WERI-Rb-1 (cell line): ENCODE data around the gene SH3PXD2B.

Experiments used
- DNase-seq: peaks from one replicate; pipeline ENCODE4 v3.0.0-alpha.2; 2020
- H3K27ac ChIP-seq: fragments of 250-450 bp; sonication (Bioruptor Pico); 2 replicates; pipeline ENCODE4 v1.5.1; 2020; ENCODE audit warnings: mild to moderate bottlenecking, moderate library complexity
- H3K27me3 ChIP-seq: fragments of 250-450 bp; sonication (Bioruptor Pico); 2 replicates; pipeline ENCODE4 v1.5.1; 2021; ENCODE audit warnings: mild to moderate bottlenecking, low read depth, moderate library complexity; ENCODE audit not compliant: insufficient read depth, severe bottlenecking
- H3K36me3 ChIP-seq: fragments of 250-450 bp; sonication (Bioruptor Pico); 2 replicates; pipeline ENCODE4 v1.5.1; 2020; ENCODE audit warnings: mild to moderate bottlenecking, moderate library complexity
- H3K4me3 ChIP-seq: 2 replicates; pipeline ENCODE4 v1.5.1; 2011; ENCODE audit warnings: low read depth, mild to moderate bottlenecking, control low read depth, low read length
- H3K9me3 ChIP-seq: fragments of 250-450 bp; sonication (Bioruptor Pico); 2 replicates; pipeline ENCODE4 v1.5.1; 2021; ENCODE audit warnings: mild to moderate bottlenecking, moderate library complexity; ENCODE audit not compliant: severe bottlenecking
- TF ChIP-seq, protein P1 (sequence below): IDR thresholded peaks from 2 replicates; pipeline ENCODE4 v1.5.1; 2011; ENCODE audit warnings: low read depth, mild to moderate bottlenecking, control low read depth, inconsistent platforms, low read length

The SH3PXD2B gene

DNA sequence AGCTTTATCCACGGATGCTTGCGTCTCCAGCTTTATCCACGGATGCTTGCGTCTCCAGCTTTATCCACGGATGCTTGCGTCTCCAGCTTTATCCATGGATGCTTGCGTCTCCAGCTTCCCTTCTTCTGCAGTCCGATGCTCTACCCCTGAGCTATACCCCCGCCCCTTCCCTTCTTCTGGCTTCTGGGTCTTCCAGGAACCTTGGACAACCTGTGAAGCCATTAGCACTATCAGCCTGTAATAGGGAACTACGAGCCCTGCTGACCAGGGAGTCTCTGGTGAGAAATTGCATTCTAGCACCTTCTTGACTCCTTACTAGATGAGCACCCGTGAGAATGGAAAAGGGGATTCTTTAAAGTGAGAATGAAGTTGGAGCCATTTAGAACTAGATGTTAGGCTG lies 39.1 kb upstream of the SH3PXD2B start:
- H3K9me3 ChIP-seq, result no peaks in the 10 kb centered on the region
- no peak overlapping the region for H3K4me3 ChIP-seq
- H3K36me3 ChIP-seq, result no peaks in the 10 kb centered on the region
- no peak overlapping the region for H3K27ac ChIP-seq
- H3K27me3 ChIP-seq, result no peaks in the 10 kb centered on the region
- DNase-seq, result no peak
- TF ChIP-seq, protein P1, sequence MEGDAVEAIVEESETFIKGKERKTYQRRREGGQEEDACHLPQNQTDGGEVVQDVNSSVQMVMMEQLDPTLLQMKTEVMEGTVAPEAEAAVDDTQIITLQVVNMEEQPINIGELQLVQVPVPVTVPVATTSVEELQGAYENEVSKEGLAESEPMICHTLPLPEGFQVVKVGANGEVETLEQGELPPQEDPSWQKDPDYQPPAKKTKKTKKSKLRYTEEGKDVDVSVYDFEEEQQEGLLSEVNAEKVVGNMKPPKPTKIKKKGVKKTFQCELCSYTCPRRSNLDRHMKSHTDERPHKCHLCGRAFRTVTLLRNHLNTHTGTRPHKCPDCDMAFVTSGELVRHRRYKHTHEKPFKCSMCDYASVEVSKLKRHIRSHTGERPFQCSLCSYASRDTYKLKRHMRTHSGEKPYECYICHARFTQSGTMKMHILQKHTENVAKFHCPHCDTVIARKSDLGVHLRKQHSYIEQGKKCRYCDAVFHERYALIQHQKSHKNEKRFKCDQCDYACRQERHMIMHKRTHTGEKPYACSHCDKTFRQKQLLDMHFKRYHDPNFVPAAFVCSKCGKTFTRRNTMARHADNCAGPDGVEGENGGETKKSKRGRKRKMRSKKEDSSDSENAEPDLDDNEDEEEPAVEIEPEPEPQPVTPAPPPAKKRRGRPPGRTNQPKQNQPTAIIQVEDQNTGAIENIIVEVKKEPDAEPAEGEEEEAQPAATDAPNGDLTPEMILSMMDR, result no peak

DNA sequence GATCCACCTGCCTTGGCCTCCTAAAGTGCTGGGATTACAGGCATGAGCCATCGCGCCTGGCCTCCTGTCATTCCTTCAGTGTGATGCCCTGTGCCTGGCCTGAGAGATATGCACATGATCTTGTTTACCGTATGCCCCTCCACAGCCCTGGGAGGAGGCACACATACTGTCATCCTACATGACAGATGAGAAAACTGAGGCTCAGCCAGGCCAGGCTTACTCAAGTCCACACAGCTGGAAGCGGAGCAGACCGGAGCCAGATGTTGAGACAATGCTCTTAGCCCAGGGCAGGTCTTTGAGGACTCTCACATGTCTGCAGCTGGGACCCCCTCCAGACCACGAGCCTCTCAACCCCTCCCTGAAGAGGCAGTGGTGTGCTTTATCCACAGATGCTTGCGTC lies 38.7 kb upstream of the SH3PXD2B start:
- no peak for DNase-seq
- Histone ChIP-seq H3K9me3 (no peaks in the 10 kb centered on the region), H3K4me3 (no peak overlapping the region), H3K27me3 (no peaks in the 10 kb centered on the region), H3K27ac (no peak overlapping the region), H3K36me3 (no peaks in the 10 kb centered on the region)
- TF ChIP-seq, protein P1, result no peak

DNA sequence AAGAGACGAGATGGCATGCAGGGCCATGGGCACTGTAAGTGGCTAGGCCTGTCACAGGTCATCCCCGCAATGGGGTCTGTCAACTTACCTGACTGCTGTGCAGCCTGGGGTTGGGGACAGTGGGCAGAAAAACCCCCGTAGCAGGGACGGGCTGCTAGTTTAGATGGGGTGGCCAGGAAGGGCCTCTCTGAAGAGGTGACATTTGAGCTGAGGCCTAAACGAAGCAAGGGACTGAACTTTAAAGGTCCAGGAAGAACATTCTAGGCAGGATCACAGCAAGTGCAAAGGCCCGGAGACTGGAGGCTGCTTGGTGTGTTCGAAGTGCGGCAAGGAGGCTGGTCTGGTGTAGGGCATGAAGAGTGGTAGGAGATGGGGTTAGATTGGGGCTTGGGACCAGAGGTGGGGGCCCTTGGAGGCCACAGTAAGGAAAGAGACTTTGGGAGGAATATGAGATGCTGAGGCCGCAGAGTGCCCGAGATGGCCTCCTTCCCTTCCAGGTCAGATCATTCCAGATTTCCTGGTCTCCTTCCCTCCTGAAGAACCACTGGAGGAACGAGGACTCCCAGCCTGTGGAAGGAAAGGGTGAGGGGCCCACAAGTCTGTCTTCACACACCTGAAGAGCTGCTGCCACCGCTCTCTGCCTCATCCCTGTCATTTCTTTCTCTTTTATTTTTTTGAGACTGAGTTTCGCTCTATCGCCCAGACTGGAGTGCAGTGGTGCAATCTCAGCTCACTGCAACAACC lies 37.9 kb upstream of the SH3PXD2B start:
- Histone ChIP-seq H3K9me3 (no peaks in the 10 kb centered on the region), H3K27ac (no peak overlapping the region), H3K4me3 (no peak overlapping the region), H3K27me3 (no peaks in the 10 kb centered on the region), H3K36me3 (no peaks in the 10 kb centered on the region)
- TF ChIP-seq, protein P1, result no peak
- no peak for DNase-seq

- no peak for DNase-seq
- no peak overlapping the region for H3K4me3 ChIP-seq
- H3K36me3 ChIP-seq, result no peaks in the 10 kb centered on the region
- no peaks in the 10 kb centered on the region for H3K27me3 ChIP-seq
- H3K27ac ChIP-seq, result no peak overlapping the region
- TF ChIP-seq, protein P1, result no peak
- no peaks in the 10 kb centered on the region for H3K9me3 ChIP-seq
Measured at GRCh38 chr5:172491481-172491880, 37.2 kb upstream of the SH3PXD2B start.

DNA sequence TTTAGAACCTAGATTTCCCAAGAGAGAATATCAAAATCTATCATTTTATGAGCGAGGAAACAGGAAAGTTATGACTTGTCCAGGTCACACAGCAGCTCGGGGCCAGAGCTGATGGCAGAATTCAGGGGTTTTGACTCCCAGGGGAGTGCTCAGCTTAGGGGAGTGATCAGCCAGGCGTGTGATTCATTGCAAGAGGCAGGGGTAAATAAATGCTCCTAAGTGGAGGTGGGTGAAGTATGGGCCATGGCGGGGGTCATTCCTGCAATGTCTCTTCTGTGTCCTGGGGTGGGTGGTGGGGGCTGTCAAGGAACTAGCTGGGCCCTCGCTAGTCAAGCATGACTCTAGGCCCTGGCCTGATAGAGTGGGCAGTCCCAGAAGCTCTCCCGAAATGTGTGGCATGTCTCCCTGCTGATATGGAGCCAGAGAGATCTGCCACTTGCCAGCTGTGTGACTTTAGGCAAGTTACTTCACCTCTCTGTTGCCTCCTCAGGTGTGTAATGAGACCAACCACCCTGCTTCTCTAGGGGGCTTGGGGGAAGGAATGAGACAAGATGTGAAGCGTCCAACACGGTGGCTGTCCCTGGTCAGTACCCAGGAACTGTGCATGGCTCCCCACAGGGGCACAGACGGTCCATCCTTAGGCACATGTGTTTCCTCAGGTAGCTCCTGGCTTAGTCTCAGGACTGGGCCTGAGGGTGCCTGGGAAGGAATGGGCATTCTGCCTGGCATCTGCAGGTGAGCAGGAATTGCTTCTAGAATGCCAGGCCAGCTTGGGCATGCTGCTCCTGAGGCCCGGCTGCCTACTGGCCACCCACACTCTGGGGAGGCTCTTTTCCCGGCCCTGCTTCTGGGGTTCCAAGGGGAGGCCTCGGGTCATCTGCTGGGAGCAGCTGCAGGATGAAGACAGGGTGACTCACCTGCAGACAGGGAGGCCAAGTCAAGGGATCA lies 36.5 kb upstream of the SH3PXD2B start:
- H3K9me3 ChIP-seq, result no peaks in the 10 kb centered on the region
- no peaks in the 10 kb centered on the region for H3K27me3 ChIP-seq
- TF ChIP-seq, protein P1, result no peak
- no peak for DNase-seq
- H3K4me3 ChIP-seq, result no peak overlapping the region
- no peaks in the 10 kb centered on the region for H3K36me3 ChIP-seq
- no peak overlapping the region for H3K27ac ChIP-seq
